A673 (cell line): ENCODE measurements around the gene FAM83G.

ENCODE experiments used
- CTCF ChIP-seq: fragments of 300-800, 200-600 bp; sonication (generic); conservative IDR thresholded peaks from 2 replicates; pipeline ENCODE4 v1.5.1; 2017; ENCODE audit warnings: low read depth, mild to moderate bottlenecking, antibody characterized with exemption, low read length, moderate library complexity, mixed read lengths
- EZH2 ChIP-seq: fragments of 200-600 bp; sonication (generic); IDR thresholded peaks from 2 replicates; pipeline ENCODE4 v1.6.1; 2017; ENCODE audit warnings: borderline replicate concordance, low read depth, mild to moderate bottlenecking, mixed read lengths, antibody characterized with exemption, low read length; ENCODE audit not compliant: poor library complexity, severe bottlenecking

GRCh38 chr17:18986541-18987229, 17.9 kb downstream of the FAM83G start:
- no peak for TF ChIP-seq CTCF
- no peak for TF ChIP-seq EZH2
